ENCODE data around the gene NR3C2.

Gene NR3C2

DNA sequence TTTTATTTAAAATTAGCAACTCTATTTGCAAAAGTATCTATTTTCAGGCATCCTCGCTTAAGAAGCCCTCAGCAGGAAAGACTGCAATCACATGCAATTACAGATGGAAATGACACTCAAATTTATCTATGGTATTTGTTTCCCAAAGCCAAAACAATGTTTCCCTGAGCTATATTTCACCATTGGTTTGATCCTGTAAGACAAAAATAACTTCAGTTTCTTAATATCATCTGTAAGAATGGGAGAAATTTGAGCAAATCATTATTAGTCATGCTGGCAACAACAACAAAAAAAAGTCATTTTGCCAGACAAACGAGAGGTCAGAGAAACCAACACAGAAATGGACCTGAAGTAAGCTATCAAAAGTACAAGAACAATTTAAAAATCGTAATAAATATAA, 204.1 kb downstream of the NR3C2 start:
- WGBS (ENCODE audit: insufficient coverage), result 100% methylated on average over 2 of the region's 3 CpGs
- Histone ChIP-seq H3K4me3 (ENCODE audit: control insufficient read depth in 1 of 7, extremely low read depth in 1 of 7, insufficient read depth in 4 of 7, low read depth in 2 of 7, low read length in 6 of 7) (no peak overlapping the region), H3K9me3 (ENCODE audit: control extremely low read depth in 1 of 5, control insufficient read depth in 4 of 5, insufficient read depth in 2 of 5, low read depth in 1 of 5, low read length in 4 of 5) (no peaks in the 10 kb centered on the region), H3K4me1 (ENCODE audit: control extremely low read depth in 1 of 4, control insufficient read depth in 4 of 4, insufficient read depth in 4 of 4, low read length in 3 of 4) (no peaks in the 10 kb centered on the region), H3K36me3 (ENCODE audit: control insufficient read depth in 4 of 4, insufficient read depth in 4 of 4, low read length in 3 of 4) (no peaks in the 10 kb centered on the region), H3K27ac (ENCODE audit: insufficient read depth in 1 of 2, low read depth in 1 of 2, low read length in 2 of 2, poor library complexity in 1 of 2, severe bottlenecking in 2 of 2) (no peak overlapping the region), H3K27me3 (replicated peaks in 2 of 5; ENCODE audit: control insufficient read depth in 4 of 5, insufficient read depth in 5 of 5, low read length in 4 of 5) (no peaks in the 10 kb centered on the region)
- ChIA-PET CTCF (interaction anchor here (0.7 kb wide), 1 partner anchor 16 kb away, joined by 3 read pairs; no protein-coding TSS in a partner anchor), POLR2A (no interaction called here)
- DNase-seq, result no peak

DNA sequence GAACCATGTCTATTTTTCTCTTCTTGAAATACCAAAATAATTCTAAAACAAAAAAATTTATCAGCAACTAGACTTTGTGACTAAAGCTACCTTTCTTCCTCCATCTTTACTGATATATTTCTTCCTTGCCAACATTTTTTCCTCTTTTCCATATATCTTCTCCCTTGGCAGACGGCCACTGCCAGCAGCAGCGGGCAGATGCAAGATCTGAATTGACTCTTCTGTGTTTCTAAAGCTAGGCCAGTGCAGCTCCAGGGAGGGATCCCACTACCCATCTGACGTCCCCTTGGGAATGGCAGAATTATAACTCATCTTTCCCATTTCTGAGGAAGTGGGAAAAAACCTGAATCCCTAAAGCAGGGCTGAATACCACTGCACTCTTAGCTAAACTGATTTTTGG, 206.4 kb downstream of the NR3C2 start:
- no peak for DNase-seq
- H3K27ac ChIP-seq (ENCODE audit: insufficient read depth in 1 of 2, low read depth in 1 of 2, low read length in 2 of 2, poor library complexity in 1 of 2, severe bottlenecking in 2 of 2), result no peak overlapping the region
- H3K9me3 ChIP-seq (ENCODE audit: control extremely low read depth in 1 of 5, control insufficient read depth in 4 of 5, insufficient read depth in 2 of 5, low read depth in 1 of 5, low read length in 4 of 5), result peaks cover 0 to 6% (median 0%) of the 10 kb centered on the region in 5 experiments
- H3K27me3 ChIP-seq (replicated peaks in 2 of 5; ENCODE audit: control insufficient read depth in 4 of 5, insufficient read depth in 5 of 5, low read length in 4 of 5), result no peaks in the 10 kb centered on the region
- ChIA-PET POLR2A (no interaction called here), CTCF (no interaction called here)
- H3K4me3 ChIP-seq (ENCODE audit: control insufficient read depth in 1 of 7, extremely low read depth in 1 of 7, insufficient read depth in 4 of 7, low read depth in 2 of 7, low read length in 6 of 7), result no peak overlapping the region
- no peaks in the 10 kb centered on the region for H3K36me3 ChIP-seq (ENCODE audit: control insufficient read depth in 4 of 4, insufficient read depth in 4 of 4, low read length in 3 of 4)
- WGBS (ENCODE audit: insufficient coverage), result 93% methylated on average over 3 of the region's 3 CpGs
- no peaks in the 10 kb centered on the region for H3K4me1 ChIP-seq (ENCODE audit: control extremely low read depth in 1 of 4, control insufficient read depth in 4 of 4, insufficient read depth in 4 of 4, low read length in 3 of 4)

DNA sequence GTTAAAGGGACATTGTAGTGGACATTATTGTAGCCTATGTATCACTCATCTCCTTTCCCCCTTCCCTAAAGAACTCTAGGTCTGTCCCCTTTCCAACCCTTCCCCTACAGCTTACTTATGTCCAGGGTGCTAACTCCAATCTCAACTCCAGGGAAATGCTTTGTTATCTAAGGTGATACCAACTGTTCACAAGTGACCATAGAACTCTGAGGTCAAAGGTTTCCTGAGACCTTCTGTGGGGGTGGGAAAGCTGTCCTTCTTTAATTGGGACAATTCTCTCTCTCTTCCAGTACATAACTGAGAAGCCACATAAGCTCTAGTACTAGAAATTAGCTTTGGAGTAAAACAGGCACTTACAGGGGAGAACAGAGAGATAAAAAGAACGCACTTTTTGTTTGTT, 212.4 kb downstream of the NR3C2 start:
- no peak overlapping the region for H3K27ac ChIP-seq (ENCODE audit: insufficient read depth in 1 of 2, low read depth in 1 of 2, low read length in 2 of 2, poor library complexity in 1 of 2, severe bottlenecking in 2 of 2)
- no CpG with 5 or more reads among the region's 1 CpG for WGBS (ENCODE audit: insufficient coverage)
- no peak for DNase-seq
- no peaks in the 10 kb centered on the region for H3K36me3 ChIP-seq (ENCODE audit: control insufficient read depth in 4 of 4, insufficient read depth in 4 of 4, low read length in 3 of 4)
- ChIA-PET POLR2A (interaction anchor here (0.7 kb wide), 1 partner anchor 192 kb away, joined by 3 read pairs; no protein-coding TSS in a partner anchor), CTCF (no interaction called here)
- H3K4me3 ChIP-seq (ENCODE audit: control insufficient read depth in 1 of 7, extremely low read depth in 1 of 7, insufficient read depth in 4 of 7, low read depth in 2 of 7, low read length in 6 of 7), result no peak overlapping the region
- no peaks in the 10 kb centered on the region for H3K27me3 ChIP-seq (replicated peaks in 2 of 5; ENCODE audit: control insufficient read depth in 4 of 5, insufficient read depth in 5 of 5, low read length in 4 of 5)
- H3K9me3 ChIP-seq (ENCODE audit: control extremely low read depth in 1 of 5, control insufficient read depth in 4 of 5, insufficient read depth in 2 of 5, low read depth in 1 of 5, low read length in 4 of 5), result peaks cover 0 to 6% (median 0%) of the 10 kb centered on the region in 5 experiments
- H3K4me1 ChIP-seq (ENCODE audit: control extremely low read depth in 1 of 4, control insufficient read depth in 4 of 4, insufficient read depth in 4 of 4, low read length in 3 of 4), result no peaks in the 10 kb centered on the region

DNA sequence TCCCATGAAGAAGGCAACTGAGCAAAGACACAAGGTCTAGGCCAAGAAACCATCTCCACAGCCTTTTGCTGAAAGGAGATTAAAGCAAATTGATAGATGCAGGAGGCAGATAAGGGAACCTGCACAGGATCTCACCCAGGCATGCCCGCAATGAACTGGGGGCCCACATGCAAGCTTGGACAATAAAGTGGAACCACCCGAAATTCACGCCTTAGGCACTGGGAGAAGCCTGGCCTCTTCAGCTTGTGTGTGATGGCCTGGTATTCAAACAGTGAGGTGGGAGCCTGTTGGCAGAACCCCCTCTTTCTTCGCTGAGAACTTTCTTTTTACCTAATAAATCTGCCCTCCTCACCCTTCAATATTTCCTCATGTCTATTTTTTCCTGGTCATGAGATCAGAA, 213.2 kb downstream of the NR3C2 start:
- CTCF ChIA-PET, result no interaction called here
- Histone ChIP-seq H3K4me3 (ENCODE audit: control insufficient read depth in 1 of 7, extremely low read depth in 1 of 7, insufficient read depth in 4 of 7, low read depth in 2 of 7, low read length in 6 of 7) (no peak overlapping the region), H3K9me3 (ENCODE audit: control extremely low read depth in 1 of 5, control insufficient read depth in 4 of 5, insufficient read depth in 2 of 5, low read depth in 1 of 5, low read length in 4 of 5) (peaks cover 0 to 6% (median 0%) of the 10 kb centered on the region in 5 experiments), H3K4me1 (ENCODE audit: control extremely low read depth in 1 of 4, control insufficient read depth in 4 of 4, insufficient read depth in 4 of 4, low read length in 3 of 4) (no peaks in the 10 kb centered on the region), H3K27ac (ENCODE audit: insufficient read depth in 1 of 2, low read depth in 1 of 2, low read length in 2 of 2, poor library complexity in 1 of 2, severe bottlenecking in 2 of 2) (no peak overlapping the region), H3K27me3 (replicated peaks in 2 of 5; ENCODE audit: control insufficient read depth in 4 of 5, insufficient read depth in 5 of 5, low read length in 4 of 5) (no peaks in the 10 kb centered on the region), H3K36me3 (ENCODE audit: control insufficient read depth in 4 of 4, insufficient read depth in 4 of 4, low read length in 3 of 4) (no peaks in the 10 kb centered on the region)
- no peak for DNase-seq
- WGBS (ENCODE audit: insufficient coverage), result 97% methylated on average over 3 of the region's 4 CpGs
- POLR2A ChIA-PET, result no interaction called here

DNA sequence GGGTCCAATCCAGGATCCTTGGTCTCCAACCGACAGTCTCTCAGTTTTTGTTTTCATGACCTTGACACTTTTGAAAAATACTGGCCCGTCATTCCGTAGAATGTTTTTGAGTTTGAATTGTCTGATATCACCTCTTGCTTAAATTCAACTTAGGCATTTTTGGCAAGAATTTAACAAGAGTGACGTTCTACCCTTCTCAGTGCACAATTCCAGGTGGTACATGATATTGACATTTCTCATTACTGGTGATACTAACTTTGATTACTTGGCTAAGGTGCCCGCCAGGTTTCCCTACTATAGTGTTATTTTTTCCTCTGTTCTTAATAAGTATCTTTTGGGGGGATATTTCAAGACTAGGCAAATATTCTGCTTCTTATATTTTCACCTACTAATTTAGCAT, 215.1 kb downstream of the NR3C2 start:
- ChIA-PET POLR2A (no interaction called here), CTCF (no interaction called here)
- whole genome bisulfite sequencing (ENCODE audit: insufficient coverage), result 100% methylated on average over 1 of the region's 5 CpGs
- DNase-seq, result no peak
- Histone ChIP-seq H3K36me3 (ENCODE audit: control insufficient read depth in 4 of 4, insufficient read depth in 4 of 4, low read length in 3 of 4) (no peaks in the 10 kb centered on the region), H3K4me1 (ENCODE audit: control extremely low read depth in 1 of 4, control insufficient read depth in 4 of 4, insufficient read depth in 4 of 4, low read length in 3 of 4) (no peaks in the 10 kb centered on the region), H3K27me3 (replicated peaks in 2 of 5; ENCODE audit: control insufficient read depth in 4 of 5, insufficient read depth in 5 of 5, low read length in 4 of 5) (no peaks in the 10 kb centered on the region), H3K9me3 (ENCODE audit: control extremely low read depth in 1 of 5, control insufficient read depth in 4 of 5, insufficient read depth in 2 of 5, low read depth in 1 of 5, low read length in 4 of 5) (peaks cover 0 to 1% (median 0%) of the 10 kb centered on the region in 5 experiments), H3K27ac (ENCODE audit: insufficient read depth in 1 of 2, low read depth in 1 of 2, low read length in 2 of 2, poor library complexity in 1 of 2, severe bottlenecking in 2 of 2) (no peak overlapping the region), H3K4me3 (ENCODE audit: control insufficient read depth in 1 of 7, extremely low read depth in 1 of 7, insufficient read depth in 4 of 7, low read depth in 2 of 7, low read length in 6 of 7) (no peak overlapping the region)

DNA sequence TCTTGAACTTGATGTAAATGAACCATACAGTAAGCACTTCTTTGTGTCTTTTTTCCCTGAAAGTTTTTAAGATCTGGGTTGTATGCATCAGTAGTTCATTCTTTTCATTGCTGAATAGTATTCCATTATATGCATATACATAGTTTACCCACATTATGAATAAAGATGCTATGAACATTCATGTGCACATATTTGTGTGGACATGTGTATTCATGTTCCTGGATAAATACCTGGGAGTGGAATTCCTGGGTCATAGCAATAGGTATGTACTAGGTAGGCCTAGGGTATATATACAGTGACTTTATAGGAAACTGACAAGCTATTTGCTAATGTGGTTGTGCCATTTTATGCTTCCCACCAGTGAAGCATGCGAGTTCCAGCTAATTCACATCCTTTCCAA, 215.9 kb downstream of the NR3C2 start:
- Histone ChIP-seq H3K4me1 (ENCODE audit: control extremely low read depth in 1 of 4, control insufficient read depth in 4 of 4, insufficient read depth in 4 of 4, low read length in 3 of 4) (no peaks in the 10 kb centered on the region), H3K36me3 (ENCODE audit: control insufficient read depth in 4 of 4, insufficient read depth in 4 of 4, low read length in 3 of 4) (no peaks in the 10 kb centered on the region), H3K27ac (ENCODE audit: insufficient read depth in 1 of 2, low read depth in 1 of 2, low read length in 2 of 2, poor library complexity in 1 of 2, severe bottlenecking in 2 of 2) (no peak overlapping the region), H3K4me3 (ENCODE audit: control insufficient read depth in 1 of 7, extremely low read depth in 1 of 7, insufficient read depth in 4 of 7, low read depth in 2 of 7, low read length in 6 of 7) (no peak overlapping the region), H3K9me3 (ENCODE audit: control extremely low read depth in 1 of 5, control insufficient read depth in 4 of 5, insufficient read depth in 2 of 5, low read depth in 1 of 5, low read length in 4 of 5) (no peaks in the 10 kb centered on the region), H3K27me3 (replicated peaks in 2 of 5; ENCODE audit: control insufficient read depth in 4 of 5, insufficient read depth in 5 of 5, low read length in 4 of 5) (no peaks in the 10 kb centered on the region)
- POLR2A ChIA-PET, result no interaction called here
- CTCF ChIA-PET, result no interaction called here
- no CpG with 5 or more reads among the region's 1 CpG for WGBS (ENCODE audit: insufficient coverage)
- no peak for DNase-seq

DNA sequence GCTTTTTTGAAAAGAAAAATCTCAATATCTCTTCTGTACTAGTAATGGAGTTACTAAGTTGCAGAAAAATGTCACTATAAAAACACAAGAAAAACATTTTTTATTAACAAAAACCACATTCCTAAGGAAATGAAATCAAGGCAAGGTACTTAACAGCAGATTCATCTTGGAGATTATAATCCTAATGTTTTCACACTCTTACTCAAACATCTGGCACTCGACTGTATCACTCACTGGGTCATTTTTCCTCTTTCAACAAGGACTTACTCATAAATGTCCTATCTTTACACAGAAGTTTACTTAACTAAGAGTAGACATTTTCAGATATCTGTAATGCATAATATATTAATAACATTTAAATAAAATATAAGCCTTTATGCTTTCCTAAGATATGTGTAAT, 216.6 kb downstream of the NR3C2 start:
- no peak for DNase-seq
- no CpG with 5 or more reads among the region's 1 CpG for WGBS (ENCODE audit: insufficient coverage)
- ChIA-PET CTCF (no interaction called here), POLR2A (no interaction called here)
- Histone ChIP-seq H3K27ac (ENCODE audit: insufficient read depth in 1 of 2, low read depth in 1 of 2, low read length in 2 of 2, poor library complexity in 1 of 2, severe bottlenecking in 2 of 2) (no peak overlapping the region), H3K4me1 (ENCODE audit: control extremely low read depth in 1 of 4, control insufficient read depth in 4 of 4, insufficient read depth in 4 of 4, low read length in 3 of 4) (no peaks in the 10 kb centered on the region), H3K9me3 (ENCODE audit: control extremely low read depth in 1 of 5, control insufficient read depth in 4 of 5, insufficient read depth in 2 of 5, low read depth in 1 of 5, low read length in 4 of 5) (no peaks in the 10 kb centered on the region), H3K4me3 (ENCODE audit: control insufficient read depth in 1 of 7, extremely low read depth in 1 of 7, insufficient read depth in 4 of 7, low read depth in 2 of 7, low read length in 6 of 7) (no peak overlapping the region), H3K27me3 (replicated peaks in 2 of 5; ENCODE audit: control insufficient read depth in 4 of 5, insufficient read depth in 5 of 5, low read length in 4 of 5) (no peaks in the 10 kb centered on the region), H3K36me3 (ENCODE audit: control insufficient read depth in 4 of 4, insufficient read depth in 4 of 4, low read length in 3 of 4) (no peaks in the 10 kb centered on the region)

Measured in common myeloid progenitor, CD34-positive (primary cell).